ENCODE data around the gene RCOR1.

GRCh38 chr14:102678394-102678793 lies 85.9 kb downstream of the RCOR1 start:
- no peak for TF ChIP-seq CTCF (IDR thresholded peaks at IDR 0.05; ENCODE audit: insufficient read depth, low read length)
- TF ChIP-seq POLR2AphosphoS5 (IDR thresholded peaks at IDR 0.05; ENCODE audit: low read depth): no peak
- no peak for TF ChIP-seq REST (IDR thresholded peaks at IDR 0.05; ENCODE audit: insufficient replicate concordance, low read depth)
- no peak for TF ChIP-seq GABPA (IDR thresholded peaks at IDR 0.05; ENCODE audit: low read depth)

Measured in HL-60 (cell line).